HG03159 (cell line): Measurements from ENCODE around the gene SMTNL1.
"Not testable (repeated sequence)": the region's sequence is repeated elsewhere in the genome, so short reads cannot be mapped to it uniquely, and the experiment has no call there.

ENCODE experiments used
- ATAC-seq: cut with Tn5 transposase; IDR thresholded peaks from one replicate; pipeline ENCODE4 v1.9.1; 2021; ENCODE audit warnings: mild to moderate bottlenecking, moderate library complexity; ENCODE audit not compliant: unreplicated experiment

The SMTNL1 gene

DNA sequence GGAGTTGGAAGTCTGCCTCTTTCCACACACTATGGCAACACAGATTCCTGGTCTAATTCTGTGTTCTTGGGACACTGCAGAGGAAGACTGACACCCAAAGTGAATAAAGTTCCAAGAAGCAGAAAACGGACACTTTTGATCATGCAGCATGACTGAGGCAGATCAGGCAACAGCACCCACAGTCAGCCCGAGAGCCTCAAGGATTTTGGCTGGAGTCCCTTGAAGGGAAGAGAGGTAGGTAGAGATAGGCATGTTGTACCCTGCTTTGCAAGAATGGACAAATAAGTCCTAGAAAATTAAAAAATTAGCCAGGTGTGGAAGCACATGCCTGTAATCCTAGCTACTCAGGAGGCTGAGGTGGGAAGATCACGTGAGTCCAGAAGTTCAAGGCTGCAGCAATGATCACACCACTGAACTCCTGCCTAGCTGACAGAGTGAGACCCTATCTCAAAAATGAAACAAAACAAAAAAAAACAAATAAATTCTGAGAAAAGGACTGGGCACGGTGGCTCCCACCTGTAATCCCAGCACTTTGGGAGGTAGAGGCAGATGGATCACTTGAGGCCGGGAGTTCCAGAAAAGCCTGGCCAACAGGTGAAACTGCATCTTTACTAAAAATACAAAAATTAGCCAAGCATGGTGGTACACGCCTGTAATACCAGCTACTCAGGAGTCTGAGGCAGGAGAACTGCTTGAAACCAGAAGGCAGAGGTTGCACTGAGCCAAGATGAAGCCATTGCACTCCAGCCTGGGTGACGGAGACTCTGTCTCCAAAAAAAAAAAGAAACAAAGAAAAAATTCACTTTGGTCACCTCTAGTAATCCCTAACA, 28.8 kb upstream of the SMTNL1 start:
- no peak for ATAC-seq

GRCh38 chr11:57511741-57512430, 25.5 kb upstream of the SMTNL1 start:
- no peak for ATAC-seq

DNA sequence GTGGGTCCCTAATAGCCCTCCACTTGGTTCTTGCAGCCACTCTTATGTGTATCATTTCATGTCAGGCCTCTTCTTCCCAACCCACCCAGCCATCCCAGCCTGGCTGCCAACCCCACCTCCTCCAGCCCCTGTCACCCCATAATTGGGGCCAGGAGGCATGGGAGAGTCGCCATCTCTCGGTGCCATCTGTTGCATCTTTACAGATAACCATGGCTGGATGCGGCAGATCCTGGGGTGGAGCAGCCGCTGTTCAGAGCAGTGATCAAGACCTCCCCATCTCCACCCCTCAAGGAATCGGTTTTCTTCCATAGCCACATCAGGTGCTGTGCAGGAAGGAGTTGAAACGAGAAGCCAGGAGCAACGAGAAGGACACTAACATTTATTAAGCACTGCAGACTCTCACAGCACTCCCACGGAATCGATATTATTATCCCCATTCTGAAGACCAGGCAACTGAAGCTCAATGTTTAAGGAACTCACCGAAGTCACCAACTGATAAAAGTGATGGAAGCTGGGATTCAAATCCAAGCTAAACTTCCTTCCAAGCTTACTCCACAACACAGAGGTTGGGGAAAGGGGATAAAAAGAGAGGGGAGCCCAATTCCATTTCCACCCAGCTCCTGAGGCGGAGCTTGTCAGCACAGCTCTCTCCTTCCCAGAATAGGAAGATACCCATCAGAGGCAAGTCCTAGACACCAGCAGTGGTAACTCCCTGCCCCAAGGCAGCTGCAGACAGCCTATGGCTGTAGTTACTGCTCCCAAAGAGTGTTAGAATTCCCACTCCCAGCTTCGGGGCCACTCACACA, 24.5 kb upstream of the SMTNL1 start:
- ATAC-seq, result no peak

GRCh38 chr11:57513452-57513795, 24.0 kb upstream of the SMTNL1 start:
- no peak for ATAC-seq

- peak; percentile 29 for ATAC-seq
Measured at GRCh38 chr11:57513911-57514537, 23.4 kb upstream of the SMTNL1 start.

DNA sequence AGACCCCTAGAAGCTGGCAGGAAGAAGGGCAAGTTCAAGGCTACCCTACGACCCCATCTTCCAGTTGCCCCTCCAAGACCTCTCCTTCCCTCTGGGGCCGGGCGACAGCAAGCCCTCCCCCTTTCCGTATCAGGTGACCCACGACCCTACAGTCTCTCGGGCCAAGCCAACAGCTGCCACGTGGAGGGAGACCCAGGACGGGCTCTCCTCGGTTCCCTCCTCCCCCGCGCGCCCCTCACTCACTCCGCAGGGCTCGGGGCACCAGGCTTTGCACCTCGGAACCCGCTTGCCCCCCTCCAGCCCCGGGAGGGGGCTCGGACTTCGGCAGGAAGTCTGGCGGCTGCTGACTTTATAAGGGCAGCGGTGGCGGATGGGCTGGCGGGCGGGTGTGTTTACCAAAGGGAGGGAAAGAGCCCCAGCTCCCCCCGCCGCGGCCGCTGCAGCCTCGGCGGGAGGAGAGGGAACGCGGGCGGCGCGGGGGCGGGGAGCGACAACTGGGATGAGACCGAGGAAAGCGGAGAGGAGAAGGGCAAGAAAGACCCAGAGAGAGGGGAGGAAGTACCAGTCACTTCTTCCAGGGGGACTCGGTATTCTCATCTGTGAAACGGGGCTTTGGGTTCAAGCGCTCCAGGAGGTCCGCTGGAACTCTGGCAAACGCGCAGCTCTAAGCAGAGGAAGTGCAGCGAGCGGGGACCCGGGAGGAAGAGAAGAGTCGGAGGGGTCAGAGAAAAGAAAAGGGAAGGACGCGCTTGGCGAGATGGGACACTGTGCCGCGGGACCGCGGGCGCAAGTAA, 22.7 kb upstream of the SMTNL1 start:
- peak; percentile 38 for ATAC-seq

DNA sequence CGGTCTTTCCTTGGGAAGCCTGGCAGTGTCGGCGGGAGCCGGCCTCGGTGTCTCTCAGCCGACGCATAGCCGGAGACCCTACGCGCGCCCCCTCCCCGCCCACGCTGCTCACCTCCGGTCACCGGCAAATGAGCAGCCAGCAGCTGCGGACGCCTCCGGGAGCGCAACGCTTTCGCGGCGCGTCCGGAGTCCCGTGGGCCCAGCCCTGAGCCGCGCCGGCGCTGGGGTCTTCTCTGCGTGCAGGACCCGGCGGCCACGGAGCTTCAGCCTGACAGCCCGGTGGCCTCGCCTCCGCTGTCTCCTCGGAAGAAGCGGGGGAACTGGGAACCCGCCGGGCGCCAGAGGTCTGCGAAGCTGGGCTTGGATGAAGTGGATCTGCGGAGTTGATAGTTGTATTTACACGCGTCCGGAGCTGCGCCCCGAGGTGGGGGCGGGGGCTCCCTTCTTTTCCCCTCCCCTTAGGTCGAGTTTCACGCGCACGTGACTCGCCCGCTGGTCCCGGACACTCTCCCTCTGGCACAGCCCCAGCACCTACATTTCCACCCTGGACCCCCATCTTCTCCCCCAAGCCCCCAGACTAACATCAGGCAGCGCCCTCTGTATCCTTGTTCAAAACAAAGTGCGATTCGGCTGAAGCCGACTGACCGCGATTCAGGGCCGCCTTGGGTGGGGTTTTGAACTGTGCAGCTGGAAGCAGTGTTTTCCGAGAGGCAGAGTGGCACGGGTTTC, 21.9 kb upstream of the SMTNL1 start, which contains the start of gene SLC43A1:
Gene SLC43A1 (minus strand): TSS at position 371 of the 729 bp plus-strand sequence. CDS start 1,591 bp downstream, outside the sequence.
- ATAC-seq, result peak; percentile 40

DNA sequence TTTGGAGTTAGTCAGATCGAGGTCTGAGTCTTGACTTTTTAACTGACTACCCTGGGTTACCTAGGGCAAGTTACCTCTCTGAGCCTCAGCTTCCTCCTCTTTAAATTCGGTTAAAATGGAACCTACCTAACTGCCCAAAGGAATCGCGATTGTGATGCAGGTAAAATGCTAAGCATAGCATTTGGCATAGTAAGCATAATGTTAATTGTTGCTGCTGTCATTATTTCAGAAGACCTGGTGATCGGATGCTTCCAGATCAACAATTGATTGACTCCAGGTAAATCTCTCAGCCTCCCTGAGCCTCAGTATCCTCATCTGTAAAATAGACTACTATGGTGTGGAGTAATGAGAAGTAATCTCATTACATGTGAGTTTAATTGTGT, 21.3 kb upstream of the SMTNL1 start:
- no peak for ATAC-seq

- no peak for ATAC-seq
Measured at GRCh38 chr11:57521116-57521515, 16.3 kb upstream of the SMTNL1 start.

GRCh38 chr11:57523419-57523818, 14.0 kb upstream of the SMTNL1 start:
- ATAC-seq, result no peak

DNA sequence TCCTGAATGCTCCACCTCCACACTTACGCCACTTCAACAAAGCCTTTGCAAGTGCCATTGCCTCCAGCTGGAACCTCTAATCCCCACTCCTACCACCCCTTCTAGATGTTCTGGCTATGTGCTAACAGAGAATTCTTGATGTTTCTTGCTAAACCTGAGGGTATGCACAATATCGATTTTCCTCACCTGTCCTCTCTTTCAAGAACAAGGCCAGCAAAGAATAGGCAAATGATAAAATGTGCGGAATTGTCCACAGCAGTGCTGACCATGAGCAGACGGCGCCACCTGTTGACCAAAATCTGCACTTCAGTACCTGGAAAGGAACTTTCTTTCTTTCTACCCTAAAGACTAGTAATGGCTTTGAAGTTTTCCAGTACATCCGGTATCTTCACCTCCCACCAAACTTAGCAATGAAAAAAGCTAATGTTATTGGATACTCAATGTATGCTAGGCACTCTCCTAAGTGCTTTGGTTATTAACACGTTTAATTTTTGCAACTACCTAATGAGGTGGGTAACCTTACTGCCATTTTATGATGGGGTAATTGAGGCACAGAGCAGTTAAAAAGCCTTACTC, 10.3 kb upstream of the SMTNL1 start:
- no peak for ATAC-seq

- no peak for ATAC-seq
Measured at GRCh38 chr11:57529012-57529411, 8.4 kb upstream of the SMTNL1 start.

DNA sequence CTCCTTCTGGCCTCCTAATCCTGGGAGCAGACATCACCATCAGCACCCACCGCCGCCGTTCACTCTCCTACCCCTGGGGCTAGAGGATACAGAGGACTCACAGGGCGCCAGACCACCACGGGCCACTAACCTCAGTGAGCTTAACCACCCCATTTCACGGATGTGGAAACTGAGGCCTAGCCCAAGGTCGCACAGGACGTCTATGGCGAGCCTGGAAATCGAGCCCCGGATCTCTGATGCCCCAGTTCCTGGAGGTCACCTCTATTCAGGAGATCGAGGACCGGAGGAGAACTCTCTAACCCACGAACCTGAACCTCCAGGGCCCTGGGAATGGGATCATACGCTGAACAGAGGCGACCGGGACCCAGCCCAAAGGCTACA, 7.2 kb upstream of the SMTNL1 start:
- ATAC-seq, result no peak

DNA sequence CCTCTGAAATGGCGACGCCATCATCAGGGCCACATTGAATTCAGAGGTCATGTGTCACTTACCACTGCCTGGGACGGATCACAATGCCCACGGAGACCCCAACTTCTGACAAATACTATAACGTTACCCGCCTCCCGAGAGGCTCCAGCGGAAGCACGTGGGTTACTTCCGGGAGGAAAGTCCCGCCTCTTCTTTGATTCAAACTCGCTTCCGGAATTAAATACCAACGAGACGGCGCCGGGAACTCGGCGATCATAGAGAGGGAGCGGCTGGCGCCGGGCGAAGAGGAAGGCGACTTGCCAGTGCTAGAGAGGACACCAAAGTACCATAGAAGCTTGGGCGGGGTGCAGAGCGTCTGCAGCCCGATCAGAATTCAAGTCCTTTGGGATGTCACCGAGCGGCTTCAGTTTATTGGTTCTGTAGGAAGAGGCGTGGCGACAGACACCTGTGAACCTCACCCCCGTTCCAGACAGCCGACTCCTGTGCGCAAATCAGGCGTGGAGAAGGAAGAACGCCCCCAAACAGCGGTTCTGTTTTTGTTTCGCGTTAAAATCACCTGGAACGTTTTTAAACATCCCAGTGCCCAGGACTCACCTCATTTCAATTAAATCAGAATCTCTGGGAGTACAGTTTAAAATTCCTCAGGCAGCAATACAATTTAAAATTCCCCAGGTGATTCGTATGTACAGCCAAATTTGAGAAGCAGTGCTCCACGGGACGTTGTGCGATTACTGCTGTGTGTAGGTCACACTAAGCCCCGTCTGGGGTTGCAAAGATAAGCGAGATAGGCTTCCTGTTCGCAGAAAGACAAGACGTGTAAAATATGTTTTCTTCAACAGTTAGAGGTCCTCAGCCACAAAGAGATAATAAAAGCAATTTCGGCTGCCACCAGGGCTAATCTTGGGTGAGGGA, 6.5 kb upstream of the SMTNL1 start, which contains the start of gene TIMM10:
Gene TIMM10 (minus strand): TSS at position 159 of the 912 bp plus-strand sequence. CDS start 565 bp downstream, outside the sequence.
- peak; percentile 96 for ATAC-seq

DNA sequence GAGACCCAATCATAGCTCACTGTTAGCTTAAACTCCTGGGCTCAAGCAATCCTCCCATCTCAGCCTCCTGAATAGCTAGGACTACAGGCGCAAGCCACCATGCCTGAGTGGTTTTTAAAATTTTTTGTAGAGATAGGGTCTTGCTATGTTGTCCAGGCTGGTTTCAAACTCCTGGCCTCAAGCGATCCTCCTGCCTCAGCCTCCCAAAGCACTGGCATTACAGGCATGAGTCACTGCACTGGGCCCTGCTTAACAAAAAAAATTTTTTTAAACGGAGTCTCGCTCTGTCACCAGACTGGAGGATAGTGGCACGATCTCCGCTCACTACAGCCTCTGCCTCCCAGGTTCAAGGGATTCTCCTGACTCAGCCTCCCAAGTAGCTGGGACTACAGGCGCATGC, 2.9 kb upstream of the SMTNL1 start:
- not testable (repeated sequence) for ATAC-seq

GRCh38 chr11:57539342-57539741, 1.9 kb downstream of the SMTNL1 start:
- no peak for ATAC-seq

- ATAC-seq, result no peak
Measured at GRCh38 chr11:57541169-57541568, 3.8 kb downstream of the SMTNL1 start.

DNA sequence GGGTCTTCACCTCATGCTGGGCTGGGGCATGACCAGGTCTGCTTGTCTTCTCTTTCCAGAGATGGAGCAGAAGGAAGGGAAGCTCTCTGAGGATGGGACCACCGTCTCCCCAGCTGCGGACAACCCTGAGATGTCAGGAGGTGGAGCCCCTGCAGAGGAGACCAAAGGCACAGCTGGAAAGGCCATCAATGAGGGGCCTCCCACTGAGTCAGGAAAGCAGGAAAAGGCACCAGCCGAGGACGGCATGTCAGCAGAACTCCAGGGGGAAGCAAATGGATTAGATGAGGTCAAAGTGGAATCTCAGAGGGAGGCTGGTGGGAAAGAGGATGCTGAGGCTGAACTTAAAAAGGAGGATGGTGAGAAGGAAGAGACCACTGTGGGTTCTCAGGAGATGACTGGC, 5.2 kb downstream of the SMTNL1 start:
- no peak for ATAC-seq
